IPS DF 6.9 (cell line): ENCODE measurements around the gene DKKL1.
A peak's percentile ranks its signal among the peaks of the same experiment; 100 is the strongest.

Experiments used
- DNase-seq: peaks from one replicate; pipeline ENCODE4 v3.0.0-alpha.2; 2013; ENCODE audit warnings: low read depth, low spot score
- H3K27ac ChIP-seq: one replicate; pipeline ENCODE4 v1.5.1; 2013; ENCODE audit warnings: low read length, control low read depth
- H3K27me3 ChIP-seq: 2 replicates; pipeline ENCODE4 v1.6.1; 2013; ENCODE audit warnings: mild to moderate bottlenecking, low read length; ENCODE audit not compliant: control insufficient read depth, insufficient read depth
- H3K36me3 ChIP-seq: 2 replicates; pipeline ENCODE4 v1.6.1; 2013; ENCODE audit warnings: low read length; ENCODE audit not compliant: control insufficient read depth, insufficient read depth
- H3K4me1 ChIP-seq: 2 replicates; pipeline ENCODE4 v1.6.1; 2013; ENCODE audit warnings: low read length; ENCODE audit not compliant: control insufficient read depth, insufficient read depth
- H3K4me3 ChIP-seq: 2 replicates; pipeline ENCODE4 v1.5.1; 2013; ENCODE audit warnings: mild to moderate bottlenecking, low read length
- H3K9me3 ChIP-seq: 2 replicates; pipeline ENCODE4 v1.6.1; 2013; ENCODE audit warnings: low read length, inconsistent platforms; ENCODE audit not compliant: control insufficient read depth, insufficient read depth
- WGBS: extraction: QIAGEN DNeasy Blood & Tissue Kit; methylation state at CpG from one replicate; pipeline ENCODE4 v1.1.7; 2013; ENCODE audit warnings: mixed read lengths, missing lambda C conversion rate; ENCODE audit not compliant: insufficient read length, insufficient coverage; 5-methylcytosine and 5-hydroxymethylcytosine counted together

The DKKL1 gene

GRCh38 chr19:49338691-49339300, 24.9 kb upstream of the DKKL1 start:
- Histone ChIP-seq H3K4me3 (peak overlapping the region; percentile 4; the same call in 1 of the 2 replicates), H3K36me3 (peaks cover 19% of the 10 kb centered on the region), H3K4me1 (peaks cover 3% of the 10 kb centered on the region; the same call in 1 of the 2 replicates), H3K27ac (no peak overlapping the region), H3K27me3 (no peaks in the 10 kb centered on the region), H3K9me3 (no peaks in the 10 kb centered on the region)
- no CpG with 5 or more reads among the region's 30 CpGs for WGBS
- no peak for DNase-seq

- Histone ChIP-seq H3K36me3 (peaks cover 20% of the 10 kb centered on the region), H3K4me1 (peaks cover 3% of the 10 kb centered on the region; the same call in 1 of the 2 replicates), H3K9me3 (no peaks in the 10 kb centered on the region), H3K27ac (no peak overlapping the region), H3K4me3 (peak overlapping the region; percentile 4; the same call in 1 of the 2 replicates), H3K27me3 (no peaks in the 10 kb centered on the region)
- no CpG with 5 or more reads among the region's 47 CpGs for WGBS
- DNase-seq, result no peak
Observed at GRCh38 chr19:49339301-49340068, 24.2 kb upstream of the DKKL1 start.

- Histone ChIP-seq H3K27ac (no peak overlapping the region), H3K4me3 (peak overlapping the region; percentile 5; the same call in 1 of the 2 replicates), H3K4me1 (peaks cover 3% of the 10 kb centered on the region; the same call in 1 of the 2 replicates), H3K27me3 (no peaks in the 10 kb centered on the region), H3K9me3 (no peaks in the 10 kb centered on the region), H3K36me3 (peaks cover 26% of the 10 kb centered on the region)
- WGBS, result no CpG with 5 or more reads among the region's 36 CpGs
- no peak for DNase-seq
Observed at GRCh38 chr19:49340069-49340864, 23.4 kb upstream of the DKKL1 start.

- Histone ChIP-seq H3K4me1 (peaks cover 3% of the 10 kb centered on the region; the same call in 1 of the 2 replicates), H3K36me3 (peaks cover 26% of the 10 kb centered on the region), H3K27me3 (no peaks in the 10 kb centered on the region), H3K27ac (no peak overlapping the region), H3K9me3 (no peaks in the 10 kb centered on the region), H3K4me3 (no peak overlapping the region)
- DNase-seq, result no peak
- no CpG with 5 or more reads among the region's 11 CpGs for WGBS
Observed at GRCh38 chr19:49340865-49341718, 22.6 kb upstream of the DKKL1 start.

GRCh38 chr19:49342291-49342721, 21.4 kb upstream of the DKKL1 start:
- Histone ChIP-seq H3K27me3 (no peaks in the 10 kb centered on the region), H3K36me3 (peaks cover 34% of the 10 kb centered on the region), H3K4me3 (no peak overlapping the region), H3K27ac (no peak overlapping the region), H3K9me3 (no peaks in the 10 kb centered on the region), H3K4me1 (peaks cover 3% of the 10 kb centered on the region; the same call in 1 of the 2 replicates)
- no peak for DNase-seq
- no CpG with 5 or more reads among the region's 11 CpGs for WGBS

- peaks cover 3% of the 10 kb centered on the region; the same call in 1 of the 2 replicates for H3K4me1 ChIP-seq
- no peak for DNase-seq
- no peaks in the 10 kb centered on the region for H3K9me3 ChIP-seq
- WGBS, result no CpG with 5 or more reads among the region's 7 CpGs
- H3K27me3 ChIP-seq, result no peaks in the 10 kb centered on the region
- H3K4me3 ChIP-seq, result no peak overlapping the region
- peaks cover 38% of the 10 kb centered on the region for H3K36me3 ChIP-seq
- no peak overlapping the region for H3K27ac ChIP-seq
Observed at GRCh38 chr19:49343123-49343522, 20.6 kb upstream of the DKKL1 start.

GRCh38 chr19:49344505-49345423, 18.9 kb upstream of the DKKL1 start:
- Histone ChIP-seq H3K27me3 (no peaks in the 10 kb centered on the region), H3K4me3 (no peak overlapping the region), H3K4me1 (peaks cover under 1% of the 10 kb centered on the region; the same call in 1 of the 2 replicates), H3K9me3 (no peaks in the 10 kb centered on the region), H3K27ac (no peak overlapping the region), H3K36me3 (peaks cover 38% of the 10 kb centered on the region)
- no peak for DNase-seq
- WGBS, result no CpG with 5 or more reads among the region's 11 CpGs

GRCh38 chr19:49347191-49347590, 16.5 kb upstream of the DKKL1 start:
- no CpG with 5 or more reads among the region's 15 CpGs for WGBS
- Histone ChIP-seq H3K4me1 (no peaks in the 10 kb centered on the region), H3K9me3 (no peaks in the 10 kb centered on the region), H3K36me3 (peaks cover 43% of the 10 kb centered on the region), H3K27me3 (no peaks in the 10 kb centered on the region), H3K27ac (no peak overlapping the region), H3K4me3 (no peak overlapping the region)
- no peak for DNase-seq

GRCh38 chr19:49347835-49348234, 15.8 kb upstream of the DKKL1 start:
- H3K27ac ChIP-seq, result no peak overlapping the region
- H3K9me3 ChIP-seq, result no peaks in the 10 kb centered on the region
- no peak overlapping the region for H3K4me3 ChIP-seq
- no CpG with 5 or more reads among the region's 3 CpGs for WGBS
- no peak for DNase-seq
- H3K36me3 ChIP-seq, result peaks cover 37% of the 10 kb centered on the region
- no peaks in the 10 kb centered on the region for H3K27me3 ChIP-seq
- no peaks in the 10 kb centered on the region for H3K4me1 ChIP-seq
